HG03095 (cell line): Measurements from ENCODE around the gene TNS3.
"Not testable (repeated sequence)": the region's sequence is repeated elsewhere in the genome, so short reads cannot be mapped to it uniquely, and the experiment has no call there.

Experiments
- ATAC-seq: cut with Tn5 transposase; IDR thresholded peaks from one replicate; pipeline ENCODE4 v1.9.1; 2021; ENCODE audit warnings: moderate library complexity; ENCODE audit not compliant: unreplicated experiment

TNS3 gene

GRCh38 chr7:47273974-47274766 lies 307.7 kb downstream of the TNS3 start:
- no peak for ATAC-seq

GRCh38 chr7:47273088-47273487 lies 308.8 kb downstream of the TNS3 start:
- no peak for ATAC-seq

GRCh38 chr7:47271749-47272148 lies 310.2 kb downstream of the TNS3 start:
- ATAC-seq = no peak

- no peak for ATAC-seq
Observed at GRCh38 chr7:47268851-47269836, 312.8 kb downstream of the TNS3 start.

- ATAC-seq = no peak
Observed at GRCh38 chr7:47267346-47267745, 314.6 kb downstream of the TNS3 start.

- ATAC-seq = no peak
Observed at GRCh38 chr7:47266799-47267198, 315.1 kb downstream of the TNS3 start.

- ATAC-seq = no peak
Observed at GRCh38 chr7:47266131-47266706, 315.7 kb downstream of the TNS3 start.

GRCh38 chr7:47265621-47266020 lies 316.3 kb downstream of the TNS3 start:
- ATAC-seq = no peak

- ATAC-seq = no peak
Observed at GRCh38 chr7:47264021-47264651, 317.8 kb downstream of the TNS3 start.

- ATAC-seq = no peak
Observed at GRCh38 chr7:47262881-47263280, 319.0 kb downstream of the TNS3 start.

GRCh38 chr7:47262160-47262559 lies 319.8 kb downstream of the TNS3 start:
- ATAC-seq = not testable (repeated sequence)

GRCh38 chr7:47260270-47260669 lies 321.6 kb downstream of the TNS3 start:
- no peak for ATAC-seq

GRCh38 chr7:47259682-47260081 lies 322.2 kb downstream of the TNS3 start:
- ATAC-seq = no peak

GRCh38 chr7:47258798-47259197 lies 323.1 kb downstream of the TNS3 start:
- ATAC-seq = no peak

GRCh38 chr7:47256016-47256415 lies 325.9 kb downstream of the TNS3 start:
- no peak for ATAC-seq

- ATAC-seq = no peak
Observed at GRCh38 chr7:47255441-47255840, 326.5 kb downstream of the TNS3 start.

GRCh38 chr7:47255007-47255406 lies 326.9 kb downstream of the TNS3 start:
- no peak for ATAC-seq

GRCh38 chr7:47254081-47254977 lies 327.6 kb downstream of the TNS3 start:
- ATAC-seq = peak; percentile 86

- ATAC-seq = peak; percentile 37
Observed at GRCh38 chr7:47253650-47254080, 328.2 kb downstream of the TNS3 start.

GRCh38 chr7:47252675-47253074 lies 329.2 kb downstream of the TNS3 start:
- no peak for ATAC-seq
